DMS53 treated with DMSO at 0.1 percent for 48 hours (cell line): ENCODE data around the gene PPP2R5B.

Experiments
- DNase-seq: peaks from one replicate; lab custom pipeline; 2025; ENCODE audit not compliant: unreplicated experiment; lab: John Stamatoyannopoulos, UW

Gene PPP2R5B

GRCh38 chr11:64923944-64924909, at the start of gene PPP2R5B:
Gene PPP2R5B (plus strand): TSS chr11:64924689. CDS start chr11:64925735, 1,046 bp downstream.
- DNase-seq = peak; percentile 81

GRCh38 chr11:64875369-64876228, 48.9 kb upstream of the PPP2R5B start:
- no peak for DNase-seq

GRCh38 chr11:64876229-64876750, 48.2 kb upstream of the PPP2R5B start:
- DNase-seq = no peak

GRCh38 chr11:64876835-64877341, 47.6 kb upstream of the PPP2R5B start:
- DNase-seq = no peak

- DNase-seq = no peak
Measured at GRCh38 chr11:64877390-64878222, 46.9 kb upstream of the PPP2R5B start.

- peak; percentile 66 for DNase-seq
Measured at GRCh38 chr11:64878223-64878493, 46.3 kb upstream of the PPP2R5B start.

GRCh38 chr11:64878494-64879243, 45.8 kb upstream of the PPP2R5B start, which contains the start of gene EHD1:
Gene EHD1 (minus strand): TSS chr11:64878621. CDS start chr11:64878464, 157 bp downstream.
- DNase-seq = peak; percentile 92

DNA sequence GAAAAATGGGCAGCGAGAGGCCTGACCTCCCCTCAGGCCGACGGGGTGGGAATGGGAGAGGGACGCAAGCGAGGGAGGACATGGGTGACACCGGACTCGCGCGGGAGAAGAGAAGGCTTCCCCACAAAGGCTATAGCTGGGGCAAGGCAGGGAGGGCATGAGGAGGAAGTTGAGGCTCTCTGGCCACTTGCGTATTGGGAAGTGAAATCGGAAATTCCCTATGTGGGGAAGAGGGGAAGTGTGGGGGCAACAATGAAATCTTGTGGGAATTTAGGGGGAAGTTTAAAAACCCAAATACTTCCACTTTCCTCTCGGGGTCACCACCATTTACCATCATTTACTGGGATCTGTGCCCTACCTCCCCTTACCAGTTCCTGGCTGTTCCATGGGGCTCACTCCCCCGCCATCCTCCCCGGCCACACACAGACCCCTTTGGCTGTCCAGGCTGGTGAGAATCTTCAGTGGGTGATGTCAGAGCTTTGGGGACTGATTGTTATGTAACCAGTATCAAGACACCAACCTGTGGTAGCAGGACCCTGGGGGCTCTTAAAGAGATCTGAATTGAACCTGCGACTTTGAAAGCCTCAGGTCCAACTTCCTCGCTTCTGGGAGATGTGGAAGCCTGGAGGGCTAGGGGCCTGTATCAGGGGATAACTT, 45.1 kb upstream of the PPP2R5B start:
- no peak for DNase-seq

DNA sequence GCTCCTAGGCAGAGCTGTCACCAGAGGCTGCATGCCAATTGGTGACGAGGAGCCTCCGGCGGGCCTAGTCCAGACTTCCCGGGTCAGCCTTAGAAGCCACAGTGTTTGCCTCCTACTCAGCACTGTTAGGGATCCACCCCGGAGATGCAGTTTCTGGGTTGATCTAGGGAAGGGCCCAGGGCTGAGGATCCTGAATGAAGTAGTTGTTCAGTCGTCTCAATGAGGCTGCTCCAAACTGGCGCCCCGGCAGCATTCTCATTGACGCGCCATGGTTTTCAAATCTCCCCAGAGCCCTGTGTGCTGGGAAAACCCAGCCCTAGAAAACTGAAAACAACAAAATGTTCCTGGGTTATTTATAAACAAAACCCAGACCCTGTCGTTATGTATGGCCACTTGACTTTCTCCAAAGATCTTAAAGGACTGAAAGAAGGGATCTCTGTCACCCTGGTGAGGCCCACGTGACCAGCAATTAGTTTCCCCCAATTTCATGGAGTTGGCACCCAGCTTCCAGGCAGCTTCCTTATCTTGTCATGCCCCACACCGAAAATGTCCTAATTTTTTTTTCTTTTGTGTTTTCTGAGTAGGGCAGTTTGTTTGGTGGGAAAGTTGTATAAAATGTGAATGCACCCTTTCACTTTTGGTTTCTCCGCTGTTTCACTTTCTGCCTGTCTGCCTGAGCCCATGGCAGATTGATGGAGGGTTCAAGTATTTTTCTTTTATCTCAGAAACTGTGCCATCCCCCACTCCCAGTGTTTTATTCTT, 44.1 kb upstream of the PPP2R5B start:
- no peak for DNase-seq

- no peak for DNase-seq
Measured at GRCh38 chr11:64881476-64881875, 43.0 kb upstream of the PPP2R5B start.

- no peak for DNase-seq
Measured at GRCh38 chr11:64882243-64882642, 42.2 kb upstream of the PPP2R5B start.

- DNase-seq = no peak
Measured at GRCh38 chr11:64883575-64883974, 40.9 kb upstream of the PPP2R5B start.

- DNase-seq = no peak
Measured at GRCh38 chr11:64884019-64884418, 40.5 kb upstream of the PPP2R5B start.

DNA sequence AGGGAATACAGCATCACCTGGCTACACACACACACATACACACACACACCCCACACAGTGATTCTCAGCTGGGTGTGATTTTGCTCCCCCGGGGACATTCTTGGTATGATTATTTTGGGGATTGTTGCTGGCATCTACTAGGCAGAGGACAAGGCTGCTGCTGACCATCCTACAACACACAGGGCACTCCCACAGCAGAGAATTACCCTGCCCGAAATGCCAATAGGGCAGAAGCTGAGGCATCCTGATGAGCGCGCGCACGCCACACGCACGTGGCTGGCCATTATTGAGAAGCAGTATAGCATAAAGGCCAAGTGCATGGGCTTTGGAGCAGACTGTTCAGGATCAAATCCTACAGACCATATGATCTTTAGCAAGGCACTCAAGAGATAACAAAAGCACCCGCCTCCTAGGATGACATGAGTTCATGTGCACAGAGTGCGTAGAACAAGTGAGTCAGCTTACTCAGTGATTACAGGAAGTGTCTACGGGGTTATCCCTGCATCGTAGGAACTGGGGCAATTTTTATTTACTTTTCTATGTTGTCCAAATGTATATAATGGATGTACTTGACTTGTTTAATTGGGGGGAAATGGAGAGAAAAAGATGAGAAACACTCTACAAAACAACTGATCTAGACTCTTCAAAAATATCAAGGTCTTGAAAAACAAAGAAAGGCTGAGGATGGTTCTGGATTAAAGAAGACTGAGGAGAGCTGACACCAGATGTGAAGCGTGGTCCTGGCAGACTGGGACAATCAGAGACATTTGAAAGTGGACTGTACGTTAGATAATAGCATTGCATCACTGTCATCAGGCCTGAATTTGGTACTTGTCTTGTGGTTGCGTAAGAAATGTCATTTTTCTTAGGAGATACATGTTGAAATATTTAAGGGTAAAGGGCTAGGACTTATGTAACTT, 38.9 kb upstream of the PPP2R5B start:
- peak; percentile 79 for DNase-seq

DNA sequence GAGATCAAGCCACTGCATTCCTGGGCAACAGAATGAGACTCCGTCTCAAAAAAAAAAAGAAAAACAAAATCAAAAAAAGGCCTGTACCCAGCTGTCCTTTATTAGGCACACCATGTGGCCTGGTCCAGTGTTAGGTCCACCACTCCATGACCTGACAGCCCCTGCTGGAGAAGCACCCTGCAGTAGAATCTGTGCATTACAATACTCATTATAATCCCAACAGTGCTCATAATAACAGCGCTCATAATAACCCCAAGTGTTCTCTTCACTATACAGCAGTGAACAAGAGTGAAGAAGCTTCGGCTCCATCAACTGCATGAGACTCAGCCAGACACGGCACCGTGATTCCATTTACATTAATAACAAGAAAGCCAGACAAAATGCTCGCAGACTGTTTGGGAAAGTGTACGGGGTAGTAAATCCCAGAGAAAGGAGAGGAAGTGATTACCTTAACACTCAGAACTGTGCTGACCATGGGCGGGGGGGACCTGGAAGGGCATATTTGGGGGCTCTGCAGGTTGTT, 37.2 kb upstream of the PPP2R5B start:
- no peak for DNase-seq

GRCh38 chr11:64887757-64888405, 36.6 kb upstream of the PPP2R5B start:
- peak; percentile 60 for DNase-seq

GRCh38 chr11:64888406-64888728, 36.1 kb upstream of the PPP2R5B start:
- no peak for DNase-seq
